OCI-M2 (cell line): ENCODE measurements around the gene PSMD14.

Experiments used
- DNase-seq: peaks from one replicate; lab custom pipeline; 2025; ENCODE audit not compliant: unreplicated experiment; lab: John Stamatoyannopoulos, UW

PSMD14 gene

DNA sequence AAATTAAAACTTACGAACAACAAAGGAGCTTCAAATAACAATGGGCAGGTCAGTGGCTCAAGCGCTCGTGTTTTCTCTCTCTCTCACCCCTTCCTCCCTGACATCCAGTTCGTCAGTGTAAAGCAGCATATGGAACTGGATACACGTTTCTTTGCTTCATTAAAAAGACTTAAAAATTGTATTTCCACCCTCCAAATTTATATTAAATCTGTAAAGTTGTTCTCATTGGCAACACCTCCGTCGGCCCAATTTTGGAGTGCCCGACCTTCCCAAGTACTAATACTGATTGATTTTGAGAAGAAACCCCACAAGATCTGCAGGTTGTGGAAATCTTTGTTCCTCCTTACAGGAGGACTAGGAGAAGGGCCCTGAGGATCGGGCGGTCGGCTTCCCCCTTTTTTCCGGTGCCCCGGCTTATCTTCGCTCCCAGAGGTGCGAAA lies 110.1 kb downstream of the PSMD14 start:
- no peak for DNase-seq

DNA sequence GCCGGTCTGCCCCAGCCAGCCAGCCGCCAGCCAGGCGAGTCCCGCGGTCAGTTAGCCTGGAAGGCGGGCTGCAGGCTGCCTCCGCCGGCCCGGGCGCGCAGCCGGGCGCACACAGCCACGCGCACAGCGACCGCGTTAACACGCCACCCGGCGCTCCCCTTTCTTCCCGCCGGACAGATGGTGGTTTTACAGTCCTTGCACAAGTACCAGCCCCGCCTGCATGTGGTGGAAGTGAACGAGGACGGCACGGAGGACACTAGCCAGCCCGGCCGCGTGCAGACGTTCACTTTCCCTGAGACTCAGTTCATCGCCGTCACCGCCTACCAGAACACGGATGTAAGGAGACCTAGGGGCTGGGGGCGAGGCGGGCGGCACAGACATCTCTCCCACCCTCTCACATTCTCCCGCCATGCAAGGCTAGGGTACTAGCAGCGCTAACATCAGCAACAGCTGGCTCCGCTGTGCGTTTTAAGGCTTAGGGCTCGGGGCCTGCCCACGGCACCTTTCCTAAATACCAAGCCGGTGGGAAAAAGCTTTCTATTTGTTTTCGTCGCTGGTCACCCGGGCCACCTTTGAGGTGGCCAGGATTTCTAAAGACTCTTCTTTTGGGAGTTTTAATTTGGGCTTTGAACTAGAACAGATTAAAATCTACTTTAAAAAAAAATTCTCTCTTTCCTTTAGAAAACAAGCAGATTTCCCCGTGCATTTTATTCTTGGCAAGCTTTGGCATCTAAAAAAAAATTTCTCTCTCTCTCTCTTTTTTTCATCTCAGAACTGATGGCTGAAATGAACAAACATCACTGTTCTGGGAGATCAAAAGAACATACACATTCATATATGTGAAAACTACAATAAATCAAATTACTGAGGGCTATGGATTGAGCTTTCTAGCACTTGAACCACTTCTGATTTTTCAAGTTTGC lies 110.8 kb downstream of the PSMD14 start:
- no peak for DNase-seq

DNA sequence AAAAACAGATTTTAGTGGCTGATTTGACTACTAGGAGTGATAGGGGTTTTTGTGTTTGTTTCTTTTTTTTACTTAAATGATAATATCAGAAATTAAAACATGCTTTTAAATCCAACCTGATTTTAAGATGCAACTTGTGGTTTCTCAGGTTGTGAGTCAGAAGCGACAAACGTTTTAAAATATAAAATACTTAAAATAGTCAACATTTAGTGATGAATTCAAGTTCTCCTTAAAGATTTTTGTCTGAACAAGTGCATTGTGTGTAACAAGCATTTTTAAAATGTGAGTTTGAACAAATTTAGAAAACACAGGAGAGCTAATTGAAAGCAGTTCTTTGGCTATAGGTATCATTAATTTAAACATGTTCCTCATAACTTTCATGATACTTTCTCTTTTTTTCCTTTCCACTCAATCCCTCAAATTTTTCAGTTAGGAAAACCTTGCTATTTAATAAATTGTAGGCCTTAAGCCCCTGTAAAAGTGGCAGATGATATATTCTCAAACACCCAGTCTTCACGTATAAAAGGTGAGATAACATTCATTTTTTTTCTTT lies 111.5 kb downstream of the PSMD14 start:
- DNase-seq = no peak

DNA sequence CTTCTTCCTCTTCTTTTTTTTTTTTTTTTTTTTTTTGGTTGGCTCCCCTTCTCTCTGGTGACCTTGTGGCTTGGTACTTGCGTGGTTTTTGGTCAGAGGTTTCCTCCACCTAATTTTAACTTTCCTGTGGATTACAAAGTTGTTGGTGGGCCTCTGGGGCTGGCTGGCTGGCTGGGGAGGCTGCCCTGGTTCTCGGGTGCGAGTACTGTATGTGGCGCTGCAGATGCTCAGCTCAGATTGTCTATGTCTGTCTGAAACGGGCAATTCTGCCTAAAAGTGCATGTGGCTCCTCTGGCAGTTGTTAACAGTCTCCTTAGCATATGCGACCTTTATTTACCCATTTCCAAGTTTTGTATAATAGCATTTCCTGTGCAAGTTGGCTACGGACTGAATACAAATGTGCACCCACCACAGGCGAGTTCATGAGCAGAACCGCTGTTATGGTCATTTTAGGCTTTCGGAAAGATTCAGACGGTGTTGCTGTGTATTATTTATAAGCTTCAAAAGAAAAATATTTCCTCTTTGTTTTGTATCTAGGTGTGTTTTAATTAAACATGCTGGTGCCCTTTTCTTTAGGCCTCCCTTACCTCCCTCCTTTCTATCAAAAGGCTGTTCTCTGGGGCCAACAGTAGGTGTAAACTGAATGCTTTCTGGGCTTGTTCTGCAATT lies 112.3 kb downstream of the PSMD14 start:
- no peak for DNase-seq

DNA sequence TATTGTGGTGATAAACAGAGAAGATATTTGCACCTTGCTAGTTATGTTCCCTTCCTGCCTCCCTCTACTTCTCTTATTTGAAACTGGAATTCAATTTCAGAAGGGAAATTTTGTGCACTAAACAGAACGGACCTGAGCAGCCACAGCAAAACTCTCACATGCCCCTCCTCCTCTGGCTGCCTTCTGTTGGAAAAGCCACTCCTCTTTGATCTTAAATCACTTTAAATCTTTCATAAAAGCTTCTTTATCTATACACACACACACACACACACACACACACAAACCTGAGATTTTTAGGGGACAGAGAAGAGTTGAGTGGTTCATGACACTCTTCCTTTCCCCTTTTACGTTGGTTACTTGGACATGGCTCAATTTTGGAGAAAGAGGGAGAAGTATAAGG lies 113.5 kb downstream of the PSMD14 start:
- no peak for DNase-seq

DNA sequence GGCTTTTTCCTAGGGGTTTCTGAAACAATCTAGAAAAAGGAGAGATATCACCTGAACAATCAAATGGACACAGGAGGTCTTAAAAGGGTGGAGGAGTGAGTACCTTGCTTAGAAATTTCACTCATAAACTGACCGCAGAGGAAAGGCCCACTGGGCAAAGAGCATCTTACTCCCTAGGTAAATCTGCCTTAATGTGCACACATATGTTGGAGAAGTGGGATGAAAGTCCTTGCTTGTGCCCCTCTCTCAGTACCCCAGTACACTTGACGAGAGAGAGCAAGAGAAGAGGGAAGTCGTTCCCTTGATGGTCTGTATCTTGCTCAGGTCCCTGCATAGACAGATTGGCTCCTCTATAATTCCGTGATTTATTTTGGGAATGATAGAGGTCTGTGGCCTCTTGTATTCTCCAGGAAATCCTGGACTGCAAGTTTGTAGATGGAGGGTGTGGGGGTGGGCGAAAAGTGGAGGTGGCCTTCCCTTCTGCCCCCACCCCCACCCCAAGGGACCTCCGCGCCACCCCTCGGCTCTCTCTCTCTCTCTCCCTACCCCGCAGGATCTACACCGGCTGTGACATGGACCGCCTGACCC lies 114.7 kb downstream of the PSMD14 start:
- DNase-seq = no peak

DNA sequence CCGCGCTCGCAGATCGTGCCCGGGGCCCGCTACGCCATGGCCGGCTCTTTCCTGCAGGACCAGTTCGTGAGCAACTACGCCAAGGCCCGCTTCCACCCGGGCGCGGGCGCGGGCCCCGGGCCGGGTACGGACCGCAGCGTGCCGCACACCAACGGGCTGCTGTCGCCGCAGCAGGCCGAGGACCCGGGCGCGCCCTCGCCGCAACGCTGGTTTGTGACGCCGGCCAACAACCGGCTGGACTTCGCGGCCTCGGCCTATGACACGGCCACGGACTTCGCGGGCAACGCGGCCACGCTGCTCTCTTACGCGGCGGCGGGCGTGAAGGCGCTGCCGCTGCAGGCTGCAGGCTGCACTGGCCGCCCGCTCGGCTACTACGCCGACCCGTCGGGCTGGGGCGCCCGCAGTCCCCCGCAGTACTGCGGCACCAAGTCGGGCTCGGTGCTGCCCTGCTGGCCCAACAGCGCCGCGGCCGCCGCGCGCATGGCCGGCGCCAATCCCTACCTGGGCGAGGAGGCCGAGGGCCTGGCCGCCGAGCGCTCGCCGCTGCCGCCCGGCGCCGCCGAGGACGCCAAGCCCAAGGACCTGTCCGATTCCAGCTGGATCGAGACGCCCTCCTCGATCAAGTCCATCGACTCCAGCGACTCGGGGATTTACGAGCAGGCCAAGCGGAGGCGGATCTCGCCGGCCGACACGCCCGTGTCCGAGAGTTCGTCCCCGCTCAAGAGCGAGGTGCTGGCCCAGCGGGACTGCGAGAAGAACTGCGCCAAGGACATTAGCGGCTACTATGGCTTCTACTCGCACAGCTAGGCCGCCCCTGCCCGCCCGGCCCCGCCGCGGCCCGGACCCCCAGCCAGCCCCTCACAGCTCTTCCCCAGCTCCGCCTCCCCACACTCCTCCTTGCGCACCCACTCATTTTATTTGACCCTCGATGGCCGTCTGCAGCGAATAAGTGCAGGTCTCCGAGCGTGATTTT lies 115.5 kb downstream of the PSMD14 start:
- DNase-seq = no peak

DNA sequence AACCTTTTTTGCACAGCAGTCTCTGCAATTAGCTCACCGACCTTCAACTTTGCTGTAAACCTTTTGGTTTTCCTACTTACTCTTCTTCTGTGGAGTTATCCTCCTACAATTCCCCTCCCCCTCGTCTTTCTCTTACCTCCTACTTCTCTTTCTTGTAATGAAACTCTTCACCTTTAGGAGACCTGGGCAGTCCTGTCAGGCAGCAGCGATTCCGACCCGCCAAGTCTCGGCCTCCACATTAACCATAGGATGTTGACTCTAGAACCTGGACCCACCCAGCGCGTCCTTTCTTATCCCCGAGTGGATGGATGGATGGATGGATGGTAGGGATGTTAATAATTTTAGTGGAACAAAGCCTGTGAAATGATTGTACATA lies 116.2 kb downstream of the PSMD14 start:
- DNase-seq = no peak

DNA sequence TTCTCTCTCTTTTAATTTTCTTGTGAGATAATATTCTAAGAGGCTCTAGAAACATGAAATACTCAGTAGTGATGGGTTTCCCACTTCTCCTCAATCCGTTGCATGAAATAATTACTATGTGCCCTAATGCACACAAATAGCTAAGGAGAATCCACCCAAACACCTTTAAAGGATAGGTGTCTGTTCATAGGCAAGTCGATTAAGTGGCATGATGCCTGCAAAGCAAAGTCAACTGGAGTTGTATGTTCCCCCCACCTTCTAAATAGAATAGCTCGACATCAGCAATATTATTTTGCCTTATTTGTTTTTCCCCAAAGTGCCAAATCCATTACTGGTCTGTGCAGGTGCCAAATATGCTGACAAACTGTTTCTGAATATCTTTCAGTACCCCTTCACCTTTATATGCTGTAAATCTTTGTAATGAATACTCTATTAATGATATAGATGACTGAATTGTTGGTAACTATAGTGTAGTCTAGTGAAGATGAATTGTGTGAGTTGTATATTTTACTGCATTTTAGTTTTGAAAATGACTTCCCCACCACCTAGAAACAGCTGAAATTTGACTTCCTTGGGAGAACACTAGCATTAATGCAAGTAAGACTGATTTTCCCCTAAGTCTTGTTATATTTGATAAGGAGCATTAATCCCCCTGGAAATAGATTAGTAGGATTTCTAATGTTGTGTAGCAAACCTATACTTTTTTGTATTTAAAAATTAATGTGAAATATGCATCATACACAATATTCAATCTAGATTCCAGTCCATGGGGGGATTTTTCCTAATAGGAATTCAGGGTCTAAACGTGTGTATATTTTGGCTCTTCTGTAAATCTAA lies 116.9 kb downstream of the PSMD14 start:
- DNase-seq = no peak

DNA sequence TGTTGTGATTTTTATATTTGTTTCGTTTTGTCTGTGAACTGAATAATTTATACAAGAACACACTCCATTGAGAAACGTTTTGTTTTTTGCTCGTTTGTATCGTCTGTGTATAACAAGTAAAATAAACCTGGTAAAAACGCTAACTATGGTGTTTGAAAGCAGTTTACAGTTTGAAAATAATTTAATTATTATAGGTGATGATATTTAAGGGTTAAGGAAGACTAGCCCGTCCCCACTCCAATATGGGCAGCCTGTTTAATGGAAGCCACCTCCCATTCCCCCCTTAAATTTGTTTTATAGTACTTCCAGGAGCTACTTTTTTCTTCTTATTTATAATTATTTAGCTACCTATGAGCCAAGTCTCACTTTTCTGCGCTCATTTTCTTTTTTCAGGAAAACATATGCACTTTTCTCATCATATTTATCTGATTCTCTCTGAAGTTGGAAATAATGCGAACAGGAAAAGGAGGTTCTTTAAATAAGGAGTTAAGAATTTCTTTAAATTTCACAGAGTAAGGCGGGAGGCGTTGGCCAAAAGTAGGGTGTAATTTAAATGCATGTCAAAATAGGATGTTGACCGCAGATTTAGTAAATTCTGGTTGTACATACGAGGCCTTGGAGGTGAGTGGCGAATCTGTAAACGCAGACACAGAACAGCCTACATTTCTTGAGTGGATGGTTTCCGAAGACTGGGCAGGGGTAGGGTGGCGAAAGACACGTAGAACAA lies 117.7 kb downstream of the PSMD14 start:
- DNase-seq = no peak

DNA sequence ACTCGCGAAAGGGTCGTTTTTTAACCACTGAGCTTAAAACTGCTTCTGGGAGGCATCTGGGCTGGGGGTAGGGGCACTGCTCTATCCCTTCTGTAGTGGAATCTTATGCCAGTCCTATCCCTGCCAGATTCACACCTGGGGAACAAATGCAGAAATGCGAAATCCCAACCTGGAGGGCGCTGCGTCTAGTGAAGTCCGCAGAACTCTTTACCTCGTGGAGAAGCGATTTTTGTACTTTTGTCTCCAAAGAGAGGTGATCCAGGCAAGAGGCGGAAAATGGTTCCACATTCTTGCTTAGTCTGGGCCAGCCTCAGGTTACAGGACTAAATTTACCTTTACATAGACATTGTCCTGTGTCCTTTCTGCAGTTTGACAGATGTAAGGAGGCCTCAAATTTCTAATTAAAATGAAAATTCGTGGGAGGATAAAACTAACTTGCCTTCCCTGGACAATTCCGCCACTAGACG lies 118.3 kb downstream of the PSMD14 start:
- no peak for DNase-seq

DNA sequence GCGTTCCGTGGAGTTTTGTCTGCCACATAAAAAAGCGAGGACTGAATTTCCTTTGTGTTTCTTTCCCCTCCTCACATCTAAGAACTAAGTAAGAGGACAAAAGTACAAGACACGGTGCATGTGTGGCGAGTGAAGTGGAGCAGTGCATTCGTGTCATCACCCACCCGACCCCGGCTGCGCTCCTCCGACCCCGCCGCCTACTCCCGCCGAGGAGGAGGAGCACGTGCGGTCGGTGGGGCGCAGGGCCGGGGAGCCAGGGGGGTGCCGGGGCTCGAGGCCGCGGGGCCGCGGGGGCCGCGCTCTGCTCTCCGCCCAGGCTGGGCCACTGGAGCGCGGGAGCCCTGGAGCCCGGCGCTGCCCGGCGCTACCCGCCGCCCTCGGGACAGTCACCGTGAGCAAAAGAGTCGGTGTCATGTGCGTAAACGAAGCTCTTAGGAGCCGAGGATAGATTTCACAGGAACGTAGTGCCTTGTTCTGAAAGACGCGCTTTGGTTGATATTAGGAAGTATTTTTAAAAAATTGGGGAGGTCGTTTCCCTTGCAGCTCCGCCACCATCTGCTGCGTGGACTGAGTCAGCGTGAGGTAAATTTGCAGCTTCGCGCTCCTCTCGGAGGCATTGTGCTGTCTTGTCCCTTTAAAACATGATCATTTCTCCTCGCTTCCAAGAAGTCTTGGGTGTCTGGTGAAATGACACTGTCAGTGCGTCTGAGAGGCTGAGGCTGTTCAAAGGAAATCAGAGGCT lies 118.9 kb downstream of the PSMD14 start:
- DNase-seq = no peak

DNA sequence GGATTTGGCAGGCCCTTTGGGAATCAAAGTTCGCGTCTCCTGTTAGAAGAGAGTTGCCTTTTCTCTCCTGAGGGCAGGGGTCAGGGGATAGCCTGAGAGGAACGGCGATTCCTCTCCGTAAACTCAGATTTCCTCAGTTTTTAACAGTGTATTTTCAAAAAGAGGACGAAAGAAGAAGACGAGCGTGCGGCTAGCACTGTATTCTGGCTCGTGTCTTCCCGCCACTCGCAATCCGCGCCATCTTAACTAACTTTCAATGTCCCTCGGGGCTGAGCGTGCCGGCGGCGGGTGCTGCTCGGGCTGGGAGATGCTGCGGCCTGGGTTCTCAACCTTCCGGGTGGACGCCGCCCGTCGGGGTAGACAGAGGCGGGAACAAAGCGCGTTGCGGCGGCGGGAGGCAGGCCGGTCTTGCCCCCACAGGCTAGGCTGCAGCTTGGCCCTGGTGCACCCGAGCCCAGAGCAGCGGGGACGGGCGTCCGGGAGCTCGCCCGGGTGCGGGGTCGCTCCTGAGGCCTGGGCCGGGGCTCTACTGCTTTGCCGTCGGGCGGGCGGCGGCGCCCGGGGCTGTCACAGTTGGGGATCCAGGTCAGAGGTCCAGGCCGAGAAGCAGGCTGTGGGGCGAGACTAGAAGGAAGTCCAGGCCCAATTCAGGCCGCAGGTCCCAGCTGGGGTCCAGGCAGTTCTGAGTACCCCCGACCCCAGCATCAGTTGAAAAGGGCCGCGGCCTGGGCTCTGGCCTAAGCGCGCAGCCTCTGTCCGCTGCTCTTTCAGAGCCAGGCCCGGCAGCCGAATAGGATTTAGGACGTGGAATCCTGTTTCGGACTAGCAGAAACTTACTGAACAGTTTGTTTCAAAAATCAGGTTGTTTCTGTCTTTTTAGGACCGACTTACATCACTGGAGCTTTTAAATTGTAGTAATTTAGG lies 119.7 kb downstream of the PSMD14 start:
- no peak for DNase-seq

DNA sequence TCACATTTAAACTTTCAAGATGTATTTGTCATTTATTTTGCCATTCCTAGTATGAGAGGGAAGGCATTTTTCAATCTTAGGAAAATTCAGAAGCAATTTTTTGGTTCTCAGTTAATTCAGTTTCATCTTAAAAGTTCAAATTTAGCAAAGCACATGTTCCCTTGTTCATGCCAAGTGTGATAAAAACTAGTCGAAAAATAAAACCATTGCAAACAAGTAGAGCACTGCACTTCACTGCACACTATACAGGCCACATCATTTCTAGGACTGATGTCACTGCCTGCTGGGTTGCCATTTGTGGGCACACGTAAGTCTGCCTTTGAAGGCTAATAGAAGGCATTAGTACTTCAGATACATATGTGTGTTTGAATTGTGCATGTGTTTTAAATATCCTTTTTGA lies 122.2 kb downstream of the PSMD14 start:
- no peak for DNase-seq

DNA sequence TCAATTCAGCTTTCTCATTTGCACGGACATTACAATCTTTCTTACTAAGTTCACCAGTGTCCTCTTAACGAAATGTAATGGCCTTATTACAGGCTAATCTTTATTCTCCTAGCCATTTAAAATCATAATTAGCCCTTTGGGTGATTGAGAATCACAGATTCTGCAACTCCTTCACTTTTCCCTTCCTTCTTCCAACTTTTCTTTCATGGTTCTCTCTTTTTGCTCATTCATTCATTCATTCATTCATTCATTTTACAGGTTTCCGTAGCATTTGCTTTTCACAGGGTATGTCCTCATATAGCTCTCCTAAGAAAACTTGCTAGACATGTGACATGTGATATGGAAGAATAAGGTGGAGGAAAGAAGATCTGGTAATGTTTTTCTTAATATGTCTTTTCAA lies 123.9 kb downstream of the PSMD14 start:
- no peak for DNase-seq

DNA sequence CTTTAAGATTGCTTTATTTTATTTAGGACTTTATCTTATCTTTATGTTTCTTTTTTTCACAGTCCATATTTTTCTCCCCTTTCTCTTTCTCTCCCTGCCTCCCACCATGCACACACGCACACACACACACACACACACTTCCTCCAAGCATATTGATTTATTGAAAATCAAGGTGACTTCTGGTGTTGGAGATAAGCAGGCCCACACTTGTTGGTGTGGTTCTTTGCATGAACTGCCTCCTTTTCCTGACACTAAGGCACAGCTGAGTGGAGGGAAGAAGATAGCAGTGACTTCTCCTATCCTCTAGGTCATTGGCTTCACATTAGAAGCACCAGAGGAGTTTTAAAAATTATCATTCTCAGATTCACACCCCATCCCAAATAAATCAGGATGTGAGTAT lies 125.9 kb downstream of the PSMD14 start:
- DNase-seq = no peak

DNA sequence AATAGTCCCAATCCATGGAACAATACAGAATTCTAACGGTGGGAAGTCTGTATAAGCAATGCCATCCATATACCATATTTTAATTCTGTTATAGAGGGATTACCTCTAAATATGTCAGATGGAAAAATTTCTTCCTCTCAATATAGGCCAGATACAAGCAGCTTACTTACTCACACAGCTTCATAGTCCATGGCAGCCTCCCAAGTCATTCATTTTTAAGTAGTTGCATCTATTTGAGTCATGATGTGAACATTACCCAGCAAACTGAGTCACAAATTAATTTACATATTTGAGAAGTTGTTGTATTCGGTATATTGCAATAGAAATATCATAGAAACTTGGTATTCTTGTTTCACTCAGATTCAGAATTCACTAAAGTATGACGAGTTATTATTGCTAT lies 128.2 kb downstream of the PSMD14 start:
- no peak for DNase-seq
